ENCODE measurements around the gene ROR2.
"Not testable (repeated sequence)": the region's sequence is repeated elsewhere in the genome, so short reads cannot be mapped to it uniquely, and the experiment has no call there.

ROR2 gene

GRCh38 chr9:91816356-91816755 lies 133.7 kb downstream of the ROR2 start:
- DNase-seq = no peak

- DNase-seq = no peak
Observed at GRCh38 chr9:91815896-91816295, 134.1 kb downstream of the ROR2 start.

- DNase-seq = no peak
Observed at GRCh38 chr9:91814753-91815152, 135.3 kb downstream of the ROR2 start.

- DNase-seq = no peak
Observed at GRCh38 chr9:91814201-91814600, 135.8 kb downstream of the ROR2 start.

GRCh38 chr9:91813176-91813795 lies 136.7 kb downstream of the ROR2 start:
- no peak for DNase-seq

GRCh38 chr9:91812191-91812590 lies 137.8 kb downstream of the ROR2 start:
- no peak for DNase-seq

GRCh38 chr9:91811024-91811909 lies 138.8 kb downstream of the ROR2 start:
- no peak for DNase-seq

- no peak for DNase-seq
Observed at GRCh38 chr9:91810286-91810905, 139.6 kb downstream of the ROR2 start.

- DNase-seq = no peak
Observed at GRCh38 chr9:91809581-91810285, 140.3 kb downstream of the ROR2 start.

- DNase-seq = no peak
Observed at GRCh38 chr9:91807643-91808246, 142.3 kb downstream of the ROR2 start.

- DNase-seq = no peak
Observed at GRCh38 chr9:91805031-91805430, 145.0 kb downstream of the ROR2 start.

- DNase-seq = no peak
Observed at GRCh38 chr9:91803970-91804752, 145.9 kb downstream of the ROR2 start.

- DNase-seq = no peak
Observed at GRCh38 chr9:91803151-91803940, 146.7 kb downstream of the ROR2 start.

- no peak for DNase-seq
Observed at GRCh38 chr9:91802391-91802790, 147.6 kb downstream of the ROR2 start.

- DNase-seq = no peak
Observed at GRCh38 chr9:91800473-91801030, 149.5 kb downstream of the ROR2 start.

GRCh38 chr9:91799113-91799744 lies 150.8 kb downstream of the ROR2 start:
- no peak for DNase-seq

- not testable (repeated sequence) for DNase-seq
Observed at GRCh38 chr9:91798273-91799112, 151.5 kb downstream of the ROR2 start.

- not testable (repeated sequence) for DNase-seq
Observed at GRCh38 chr9:91797517-91797916, 152.5 kb downstream of the ROR2 start.

- DNase-seq = not testable (repeated sequence)
Observed at GRCh38 chr9:91796516-91796915, 153.5 kb downstream of the ROR2 start.
